ENCODE results near the gene CLNK. TPM values are rescaled to one million over a fixed set of nuclear protein-coding genes. Genes with fewer than 3 reads are reported as not detected.

Gene CLNK
- polyA plus RNA-seq, 1 of the 3 experiments (the other 2 are of a cell fraction) = not detected

DNA sequence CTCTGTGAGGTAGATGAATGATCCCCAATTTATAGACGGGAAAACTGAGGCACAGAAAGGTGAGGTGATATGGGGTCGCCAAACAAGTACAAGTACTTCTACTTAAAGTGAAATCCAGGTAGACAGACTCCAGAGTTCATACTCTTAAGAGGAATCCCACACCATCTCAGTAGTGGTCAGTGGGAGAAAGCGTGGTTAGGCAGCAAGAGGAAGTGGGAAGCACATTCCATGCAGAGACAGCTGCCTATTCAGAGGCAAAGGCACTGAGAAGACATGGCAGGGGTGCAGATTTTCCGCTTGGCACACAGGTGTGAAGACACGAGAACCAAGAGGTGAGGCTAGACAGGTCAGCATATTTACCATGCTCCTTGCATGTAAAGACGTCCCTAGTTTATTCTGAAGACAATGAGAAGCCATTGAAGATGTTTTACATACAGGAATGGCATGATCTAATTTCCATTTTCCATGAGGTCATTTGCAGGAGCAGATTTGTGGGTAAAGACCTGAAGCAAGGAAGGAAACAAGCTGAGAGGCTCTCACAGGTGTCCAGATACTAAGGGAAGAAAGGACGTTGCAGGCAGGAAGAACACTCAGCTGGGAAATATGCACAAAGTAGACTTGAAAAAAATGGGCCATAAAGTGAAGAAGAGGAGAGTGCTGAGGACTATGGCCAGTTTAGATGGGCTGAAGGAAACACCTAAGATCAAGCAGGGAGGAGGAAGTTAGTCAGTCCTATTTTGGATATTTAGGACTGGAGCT is 17.3 kb upstream of the CLNK start:
- H2AFZ ChIP-seq (ENCODE audit: low read depth) = no peak overlapping the region
- POLR2A ChIA-PET = no interaction called here
- H3K9me3 ChIP-seq = no peaks in the 10 kb centered on the region
- H4K20me1 ChIP-seq (ENCODE audit: insufficient read depth) = no peaks in the 10 kb centered on the region
- no peak overlapping the region for H3K9ac ChIP-seq
- no peaks in the 10 kb centered on the region for H3K79me2 ChIP-seq (ENCODE audit: insufficient read depth)
- H3K4me2 ChIP-seq = no peak overlapping the region
- no peaks in the 10 kb centered on the region for H3K36me3 ChIP-seq (replicated peaks in 1 of 2; ENCODE audit: control insufficient read depth in 1 of 2, insufficient read depth in 2 of 2, low read length in 1 of 2)
- no peak overlapping the region for H3K4me3 ChIP-seq (ENCODE audit: low read depth in 2 of 2, low read length in 1 of 2)
- H3K4me1 ChIP-seq (ENCODE audit: control insufficient read depth in 1 of 2, insufficient read depth in 2 of 2, low read depth in 1 of 2, low read length in 1 of 2) = no peaks in the 10 kb centered on the region
- TF ChIP-seq POLR2AphosphoS5 (IDR thresholded peaks at IDR 0.05; ENCODE audit: low read depth, low read length) = no peak
- TF ChIP-seq, protein P1, sequence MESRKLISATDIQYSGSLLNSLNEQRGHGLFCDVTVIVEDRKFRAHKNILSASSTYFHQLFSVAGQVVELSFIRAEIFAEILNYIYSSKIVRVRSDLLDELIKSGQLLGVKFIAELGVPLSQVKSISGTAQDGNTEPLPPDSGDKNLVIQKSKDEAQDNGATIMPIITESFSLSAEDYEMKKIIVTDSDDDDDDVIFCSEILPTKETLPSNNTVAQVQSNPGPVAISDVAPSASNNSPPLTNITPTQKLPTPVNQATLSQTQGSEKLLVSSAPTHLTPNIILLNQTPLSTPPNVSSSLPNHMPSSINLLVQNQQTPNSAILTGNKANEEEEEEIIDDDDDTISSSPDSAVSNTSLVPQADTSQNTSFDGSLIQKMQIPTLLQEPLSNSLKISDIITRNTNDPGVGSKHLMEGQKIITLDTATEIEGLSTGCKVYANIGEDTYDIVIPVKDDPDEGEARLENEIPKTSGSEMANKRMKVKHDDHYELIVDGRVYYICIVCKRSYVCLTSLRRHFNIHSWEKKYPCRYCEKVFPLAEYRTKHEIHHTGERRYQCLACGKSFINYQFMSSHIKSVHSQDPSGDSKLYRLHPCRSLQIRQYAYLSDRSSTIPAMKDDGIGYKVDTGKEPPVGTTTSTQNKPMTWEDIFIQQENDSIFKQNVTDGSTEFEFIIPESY (IDR thresholded peaks at IDR 0.05; ENCODE audit: borderline replicate concordance, low read depth) = no peak
- TF ChIP-seq, protein P2, sequence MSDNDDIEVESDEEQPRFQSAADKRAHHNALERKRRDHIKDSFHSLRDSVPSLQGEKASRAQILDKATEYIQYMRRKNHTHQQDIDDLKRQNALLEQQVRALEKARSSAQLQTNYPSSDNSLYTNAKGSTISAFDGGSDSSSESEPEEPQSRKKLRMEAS (IDR thresholded peaks at IDR 0.05; ENCODE audit: low read depth) = no peak
- no peak for TF ChIP-seq GABPA (IDR thresholded peaks at IDR 0.05; ENCODE audit: low read depth)
- no peak for TF ChIP-seq RAD21 (IDR thresholded peaks at IDR 0.05; ENCODE audit: low read length)
- TF ChIP-seq, protein P3, sequence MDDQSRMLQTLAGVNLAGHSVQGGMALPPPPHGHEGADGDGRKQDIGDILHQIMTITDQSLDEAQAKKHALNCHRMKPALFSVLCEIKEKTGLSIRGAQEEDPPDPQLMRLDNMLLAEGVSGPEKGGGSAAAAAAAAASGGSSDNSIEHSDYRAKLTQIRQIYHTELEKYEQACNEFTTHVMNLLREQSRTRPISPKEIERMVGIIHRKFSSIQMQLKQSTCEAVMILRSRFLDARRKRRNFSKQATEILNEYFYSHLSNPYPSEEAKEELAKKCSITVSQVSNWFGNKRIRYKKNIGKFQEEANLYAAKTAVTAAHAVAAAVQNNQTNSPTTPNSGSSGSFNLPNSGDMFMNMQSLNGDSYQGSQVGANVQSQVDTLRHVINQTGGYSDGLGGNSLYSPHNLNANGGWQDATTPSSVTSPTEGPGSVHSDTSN (IDR thresholded peaks at IDR 0.05) = no peak
- TF ChIP-seq, protein P4, sequence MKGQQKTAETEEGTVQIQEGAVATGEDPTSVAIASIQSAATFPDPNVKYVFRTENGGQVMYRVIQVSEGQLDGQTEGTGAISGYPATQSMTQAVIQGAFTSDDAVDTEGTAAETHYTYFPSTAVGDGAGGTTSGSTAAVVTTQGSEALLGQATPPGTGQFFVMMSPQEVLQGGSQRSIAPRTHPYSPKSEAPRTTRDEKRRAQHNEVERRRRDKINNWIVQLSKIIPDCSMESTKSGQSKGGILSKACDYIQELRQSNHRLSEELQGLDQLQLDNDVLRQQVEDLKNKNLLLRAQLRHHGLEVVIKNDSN (IDR thresholded peaks at IDR 0.05; ENCODE audit: borderline replicate concordance, low read depth) = no peak
- no peak for TF ChIP-seq GATA2 (CRISPR knock-in tag; IDR thresholded peaks at IDR 0.05)
- TF ChIP-seq NFIC (IDR thresholded peaks at IDR 0.05; ENCODE audit: borderline replicate concordance) = no peak
- TF ChIP-seq, protein P5, sequence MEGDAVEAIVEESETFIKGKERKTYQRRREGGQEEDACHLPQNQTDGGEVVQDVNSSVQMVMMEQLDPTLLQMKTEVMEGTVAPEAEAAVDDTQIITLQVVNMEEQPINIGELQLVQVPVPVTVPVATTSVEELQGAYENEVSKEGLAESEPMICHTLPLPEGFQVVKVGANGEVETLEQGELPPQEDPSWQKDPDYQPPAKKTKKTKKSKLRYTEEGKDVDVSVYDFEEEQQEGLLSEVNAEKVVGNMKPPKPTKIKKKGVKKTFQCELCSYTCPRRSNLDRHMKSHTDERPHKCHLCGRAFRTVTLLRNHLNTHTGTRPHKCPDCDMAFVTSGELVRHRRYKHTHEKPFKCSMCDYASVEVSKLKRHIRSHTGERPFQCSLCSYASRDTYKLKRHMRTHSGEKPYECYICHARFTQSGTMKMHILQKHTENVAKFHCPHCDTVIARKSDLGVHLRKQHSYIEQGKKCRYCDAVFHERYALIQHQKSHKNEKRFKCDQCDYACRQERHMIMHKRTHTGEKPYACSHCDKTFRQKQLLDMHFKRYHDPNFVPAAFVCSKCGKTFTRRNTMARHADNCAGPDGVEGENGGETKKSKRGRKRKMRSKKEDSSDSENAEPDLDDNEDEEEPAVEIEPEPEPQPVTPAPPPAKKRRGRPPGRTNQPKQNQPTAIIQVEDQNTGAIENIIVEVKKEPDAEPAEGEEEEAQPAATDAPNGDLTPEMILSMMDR (IDR thresholded peaks at IDR 0.05) = no peak
- no peak for TF ChIP-seq TCF12 (IDR thresholded peaks at IDR 0.05)
- TF ChIP-seq MEF2A (IDR thresholded peaks at IDR 0.05; ENCODE audit: borderline replicate concordance, low read depth) = no peak
- TF ChIP-seq RXRA (IDR thresholded peaks at IDR 0.05; ENCODE audit: borderline replicate concordance, low read depth) = no peak
- TF ChIP-seq, protein P6, sequence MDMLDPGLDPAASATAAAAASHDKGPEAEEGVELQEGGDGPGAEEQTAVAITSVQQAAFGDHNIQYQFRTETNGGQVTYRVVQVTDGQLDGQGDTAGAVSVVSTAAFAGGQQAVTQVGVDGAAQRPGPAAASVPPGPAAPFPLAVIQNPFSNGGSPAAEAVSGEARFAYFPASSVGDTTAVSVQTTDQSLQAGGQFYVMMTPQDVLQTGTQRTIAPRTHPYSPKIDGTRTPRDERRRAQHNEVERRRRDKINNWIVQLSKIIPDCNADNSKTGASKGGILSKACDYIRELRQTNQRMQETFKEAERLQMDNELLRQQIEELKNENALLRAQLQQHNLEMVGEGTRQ (IDR thresholded peaks at IDR 0.05; ENCODE audit: borderline replicate concordance, low read depth, low read length) = no peak
- 2% methylated on average over 7 of the region's 7 CpGs for WGBS (ENCODE audit: low lambda C conversion rate)
- no peak overlapping the region for H3K27ac ChIP-seq (ENCODE audit: low read depth in 2 of 2, low read length in 1 of 2)
- no peak for DNase-seq
- H3K9me2 ChIP-seq = no peaks in the 10 kb centered on the region
- CTCF ChIA-PET = no interaction called here
- no peaks in the 10 kb centered on the region for H3F3A ChIP-seq (replicated peaks; ENCODE audit: insufficient read depth)
- H3K27me3 ChIP-seq (ENCODE audit: insufficient read depth) = no peaks in the 10 kb centered on the region
